ENCODE results near the gene PCDH17. TPM values are rescaled to one million over a fixed set of nuclear protein-coding genes. Genes with fewer than 3 reads are reported as not detected.
A peak's percentile ranks its signal among the peaks of the same experiment; 100 is the strongest.

Gene PCDH17
- total RNA-seq, 4 donors from 2014 or later = 4.6 to 10.8 (median 7.4) TPM

DNA sequence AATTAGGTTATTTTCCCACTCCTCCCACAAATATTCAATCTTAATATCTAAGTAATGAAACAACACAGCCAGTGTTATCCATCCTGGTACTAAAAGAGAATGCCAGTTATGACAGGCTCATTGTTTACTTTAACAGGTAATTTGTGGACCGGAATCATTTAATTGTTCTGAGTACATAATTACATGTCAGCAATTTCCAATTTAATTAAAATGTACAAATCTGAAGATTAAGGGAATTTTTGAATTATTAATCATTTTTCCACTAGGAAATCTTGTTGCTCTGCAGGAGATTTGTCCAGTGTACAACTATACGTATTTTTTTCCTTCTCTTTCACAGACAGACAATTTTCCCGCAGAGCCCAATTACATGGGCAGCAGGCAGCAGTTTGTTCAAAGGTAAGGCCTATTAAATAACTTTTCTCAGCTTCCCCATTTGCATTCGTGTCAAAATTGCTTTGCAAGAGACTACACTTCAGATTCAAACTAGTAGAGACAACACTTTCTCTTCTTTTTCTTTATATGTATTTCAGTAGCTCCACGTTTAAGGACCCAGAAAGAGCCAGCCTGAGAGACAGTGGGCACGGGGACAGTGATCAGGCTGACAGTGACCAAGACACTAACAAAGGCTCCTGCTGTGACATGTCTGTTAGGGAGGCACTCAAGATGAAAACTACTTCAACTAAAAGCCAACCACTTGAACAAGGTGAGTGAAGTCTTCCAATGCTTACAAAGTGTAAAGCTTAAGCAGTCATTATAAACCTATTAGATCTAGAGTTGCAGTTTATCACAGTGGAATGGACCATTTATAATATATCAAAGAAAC lies 34.8 kb downstream of the PCDH17 start:
- TF ChIP-seq EP300 (IDR thresholded peaks at IDR 0.05) (no peak), POLR2A (IDR thresholded peaks at IDR 0.05) (no peak)
- TF ChIP-seq, protein P1, sequence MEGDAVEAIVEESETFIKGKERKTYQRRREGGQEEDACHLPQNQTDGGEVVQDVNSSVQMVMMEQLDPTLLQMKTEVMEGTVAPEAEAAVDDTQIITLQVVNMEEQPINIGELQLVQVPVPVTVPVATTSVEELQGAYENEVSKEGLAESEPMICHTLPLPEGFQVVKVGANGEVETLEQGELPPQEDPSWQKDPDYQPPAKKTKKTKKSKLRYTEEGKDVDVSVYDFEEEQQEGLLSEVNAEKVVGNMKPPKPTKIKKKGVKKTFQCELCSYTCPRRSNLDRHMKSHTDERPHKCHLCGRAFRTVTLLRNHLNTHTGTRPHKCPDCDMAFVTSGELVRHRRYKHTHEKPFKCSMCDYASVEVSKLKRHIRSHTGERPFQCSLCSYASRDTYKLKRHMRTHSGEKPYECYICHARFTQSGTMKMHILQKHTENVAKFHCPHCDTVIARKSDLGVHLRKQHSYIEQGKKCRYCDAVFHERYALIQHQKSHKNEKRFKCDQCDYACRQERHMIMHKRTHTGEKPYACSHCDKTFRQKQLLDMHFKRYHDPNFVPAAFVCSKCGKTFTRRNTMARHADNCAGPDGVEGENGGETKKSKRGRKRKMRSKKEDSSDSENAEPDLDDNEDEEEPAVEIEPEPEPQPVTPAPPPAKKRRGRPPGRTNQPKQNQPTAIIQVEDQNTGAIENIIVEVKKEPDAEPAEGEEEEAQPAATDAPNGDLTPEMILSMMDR (IDR thresholded peaks at IDR 0.05) = no peak
- 78 to 82% methylated on average over 6 of the region's 6 CpGs for WGBS, 2 donors

DNA sequence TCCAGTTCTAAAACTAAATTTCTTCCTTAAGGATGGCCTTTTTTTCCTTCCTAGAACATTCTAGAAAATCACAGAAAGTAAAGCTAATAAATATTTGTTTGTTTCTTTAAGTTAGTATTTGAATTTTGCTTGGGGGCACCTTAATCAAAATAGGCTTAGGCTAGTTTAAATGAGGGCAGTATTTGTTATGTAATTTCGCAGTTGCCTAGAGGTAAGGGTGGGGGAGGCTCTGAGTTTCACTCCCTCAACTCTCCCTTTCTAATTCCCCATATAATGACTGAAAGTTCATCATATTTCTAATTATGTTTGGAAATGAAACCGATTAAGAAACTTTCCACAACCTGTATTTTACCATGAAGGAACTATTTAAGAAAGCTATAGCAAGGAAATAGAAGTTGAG lies 40.6 kb downstream of the PCDH17 start:
- Histone ChIP-seq H3K27ac (no peak overlapping the region), H3K4me3 (no peak overlapping the region), H3K4me1 (no peaks in the 10 kb centered on the region), H3K36me3 (no peaks in the 10 kb centered on the region), H3K27me3 (no peaks in the 10 kb centered on the region), H3K9me3 (no peaks in the 10 kb centered on the region)
- DNase-seq (ENCODE audit: low spot score in 2 of 2) = no peak
- 86 to 91% methylated on average over 2 of the region's 2 CpGs for WGBS, 2 donors
- TF ChIP-seq EP300 (IDR thresholded peaks at IDR 0.05) (no peak), POLR2A (IDR thresholded peaks at IDR 0.05) (no peak)
- TF ChIP-seq, protein P1 (IDR thresholded peaks at IDR 0.05) = no peak

More for the DNA sequence above, 34.8 kb downstream of the PCDH17 start:
- Histone ChIP-seq H3K36me3 (no peaks in the 10 kb centered on the region), H3K4me3 (no peak overlapping the region), H3K27ac (peak overlapping the region in 1 of 4 donors; percentile 8), H3K27me3 (no peaks in the 10 kb centered on the region), H3K4me1 (peaks cover 0 to 4% (median 0%) of the 10 kb centered on the region in 4 donors), H3K9me3 (no peaks in the 10 kb centered on the region)
- DNase-seq (ENCODE audit: low spot score in 2 of 2) = no peak

DNA sequence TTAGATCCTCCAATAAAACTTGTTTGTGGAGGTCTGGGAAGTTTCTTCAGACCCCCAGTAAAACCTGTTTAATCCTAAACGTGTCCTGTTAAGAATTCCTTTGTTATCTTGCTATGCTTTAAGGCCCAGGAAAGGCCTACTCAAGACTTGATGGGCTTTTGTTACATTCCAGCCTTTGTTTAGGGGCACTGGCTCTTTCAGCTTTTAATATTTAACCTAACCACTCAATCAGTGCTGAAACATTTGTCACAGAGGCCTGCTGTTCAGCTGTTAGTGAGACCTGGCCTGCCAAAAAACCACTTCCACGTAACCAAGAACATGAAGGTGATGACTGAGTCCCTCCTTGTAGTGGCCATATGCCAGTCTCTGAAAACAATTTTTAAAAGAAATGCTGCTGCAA lies 41.7 kb downstream of the PCDH17 start:
- WGBS, 2 donors = 69 to 72% methylated on average over 2 of the region's 2 CpGs

DNA sequence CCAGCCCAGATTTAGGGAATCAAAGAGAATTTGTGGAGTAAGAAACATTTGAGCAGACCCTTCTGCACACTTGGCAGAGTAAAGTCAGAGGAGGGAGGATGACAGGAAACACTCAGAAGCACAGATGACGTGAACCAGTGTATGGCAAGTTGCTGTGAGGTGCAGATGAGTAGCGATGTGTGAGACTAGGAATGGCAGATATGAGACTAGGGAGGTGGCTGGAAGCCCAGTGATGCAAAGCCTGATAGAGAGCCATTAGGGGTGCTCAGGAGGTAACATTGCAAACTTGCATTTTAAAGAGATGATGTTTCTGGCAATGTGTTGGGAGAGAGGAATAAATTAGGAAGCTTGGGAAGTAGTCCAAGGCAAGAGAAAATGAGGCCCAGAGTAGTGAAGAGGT lies 44.0 kb downstream of the PCDH17 start:
- TF ChIP-seq EP300 (IDR thresholded peaks at IDR 0.05) (no peak), POLR2A (IDR thresholded peaks at IDR 0.05) (no peak)
- no peak overlapping the region for H3K27ac ChIP-seq
- WGBS, 2 donors = 85 to 90% methylated on average over 2 of the region's 2 CpGs
- H3K4me3 ChIP-seq = no peak overlapping the region
- no peaks in the 10 kb centered on the region for H3K27me3 ChIP-seq
- no peaks in the 10 kb centered on the region for H3K4me1 ChIP-seq
- no peak for DNase-seq (ENCODE audit: low spot score in 2 of 2)
- H3K36me3 ChIP-seq = no peaks in the 10 kb centered on the region
- H3K9me3 ChIP-seq = no peaks in the 10 kb centered on the region

More for the DNA sequence above, 41.7 kb downstream of the PCDH17 start:
- DNase-seq (ENCODE audit: low spot score in 2 of 2) = no peak
- TF ChIP-seq, protein P1 (IDR thresholded peaks at IDR 0.05) = no peak
- TF ChIP-seq POLR2A (IDR thresholded peaks at IDR 0.05) (no peak), EP300 (IDR thresholded peaks at IDR 0.05) (no peak)
- no peaks in the 10 kb centered on the region for H3K4me1 ChIP-seq
- H3K36me3 ChIP-seq = no peaks in the 10 kb centered on the region
- no peaks in the 10 kb centered on the region for H3K27me3 ChIP-seq
- no peak overlapping the region for H3K4me3 ChIP-seq
- H3K27ac ChIP-seq = no peak overlapping the region
- no peaks in the 10 kb centered on the region for H3K9me3 ChIP-seq

DNA sequence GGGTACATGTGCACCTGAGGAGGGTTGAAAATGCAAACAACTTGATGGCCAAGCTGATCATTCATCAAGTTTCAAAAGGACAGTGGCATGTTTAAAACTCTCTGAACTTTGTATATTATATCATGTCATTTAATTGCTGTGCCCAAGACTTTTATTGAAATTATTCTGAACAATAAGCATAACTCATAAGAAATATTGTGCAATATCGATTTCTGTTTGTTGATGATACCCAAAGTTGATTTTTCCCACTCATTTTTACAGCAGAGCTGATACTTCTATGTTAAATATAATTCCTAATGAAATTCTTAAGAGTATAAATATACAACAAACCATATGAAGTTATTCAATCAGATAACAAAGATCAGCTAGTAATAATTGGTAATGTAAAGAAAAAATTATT lies 49.1 kb downstream of the PCDH17 start:
- Histone ChIP-seq H3K27ac (no peak overlapping the region), H3K4me1 (no peaks in the 10 kb centered on the region), H3K4me3 (no peak overlapping the region), H3K9me3 (no peaks in the 10 kb centered on the region), H3K27me3 (no peaks in the 10 kb centered on the region), H3K36me3 (no peaks in the 10 kb centered on the region)
- TF ChIP-seq EP300 (IDR thresholded peaks at IDR 0.05) (no peak), POLR2A (IDR thresholded peaks at IDR 0.05) (no peak)
- TF ChIP-seq, protein P1 (IDR thresholded peaks at IDR 0.05) = no peak
- no peak for DNase-seq (ENCODE audit: low spot score in 2 of 2)
- WGBS, 2 donors = 94 to 95% methylated on average over 1 of the region's 1 CpG
